MM.1S (cell line): Measurements from ENCODE around the gene PPP4R2.

Experiments used
- DNase-seq: peaks from one replicate; pipeline ENCODE4 v3.0.0-alpha.2; 2015
- H2AFZ ChIP-seq: fragments of 300-600 bp; sonication (generic); 2 replicates; pipeline ENCODE4 v1.6.0; 2016; ENCODE audit warnings: antibody characterized with exemption, low read length
- H3F3A ChIP-seq: fragments of 300-600 bp; sonication (generic); 2 replicates; pipeline ENCODE4 v1.6.1; 2016; ENCODE audit warnings: mild to moderate bottlenecking, antibody characterized with exemption, low read length, moderate library complexity, mixed read lengths; ENCODE audit not compliant: insufficient read depth
- H3K27ac ChIP-seq: fragments of 300-600 bp; sonication (generic); 2 replicates; pipeline ENCODE4 v1.5.1; 2016; ENCODE audit warnings: mild to moderate bottlenecking, low read length
- H3K27me3 ChIP-seq: fragments of 300-600 bp; sonication (generic); replicated peaks from 2 replicates; pipeline ENCODE4 v1.6.0; 2016; ENCODE audit warnings: low read length; ENCODE audit not compliant: insufficient read depth
- H3K36me3 ChIP-seq: fragments of 300-600 bp; sonication (generic); replicated peaks from 2 replicates; pipeline ENCODE4 v1.6.1; 2016; ENCODE audit warnings: mild to moderate bottlenecking, low read length, mixed read lengths; ENCODE audit not compliant: insufficient read depth
- H3K4me1 ChIP-seq: fragments of 300-600 bp; sonication (generic); 2 replicates; pipeline ENCODE4 v1.6.1; 2016; ENCODE audit warnings: low read length, mixed read lengths
- H3K4me2 ChIP-seq: fragments of 300-600 bp; sonication (generic); 2 replicates; pipeline ENCODE4 v1.6.0; 2016; ENCODE audit warnings: low read depth, low read length
- H3K4me3 ChIP-seq: fragments of 300-600 bp; sonication (generic); 2 replicates; pipeline ENCODE4 v1.5.1; 2016; ENCODE audit warnings: low read length, mixed read lengths
- H3K79me2 ChIP-seq: fragments of 300-600 bp; sonication (generic); 2 replicates; pipeline ENCODE4 v1.6.1; 2016; ENCODE audit warnings: mixed run types, low read length, mixed read lengths
- H3K9ac ChIP-seq: fragments of 300-600 bp; sonication (generic); 2 replicates; pipeline ENCODE4 v1.6.1; 2016; ENCODE audit warnings: low read length, mixed read lengths
- H3K9me2 ChIP-seq: fragments of 300-600 bp; sonication (generic); replicated peaks from 2 replicates; pipeline ENCODE4 v1.6.1; 2016; ENCODE audit warnings: mild to moderate bottlenecking, low read length, mixed read lengths; ENCODE audit not compliant: insufficient read depth
- H3K9me3 ChIP-seq: fragments of 300-600 bp; sonication (generic); replicated peaks from 2 replicates; pipeline ENCODE4 v1.6.1; 2016; ENCODE audit warnings: mild to moderate bottlenecking, low read length, mixed read lengths; ENCODE audit not compliant: insufficient read depth
- H4K20me1 ChIP-seq: fragments of 300-600 bp; sonication (generic); 2 replicates; pipeline ENCODE4 v1.6.1; 2016; ENCODE audit warnings: mild to moderate bottlenecking, low read length, moderate library complexity, mixed read lengths; ENCODE audit not compliant: insufficient read depth
- CTCF ChIP-seq: fragments of 300-600 bp; sonication (generic); IDR thresholded peaks from 2 replicates; pipeline ENCODE4 v1.5.1; 2016; ENCODE audit warnings: antibody characterized with exemption, low read length, mixed read lengths
- EZH2 ChIP-seq: fragments of 300-600 bp; sonication (generic); optimal IDR thresholded peaks from 2 replicates; pipeline ENCODE3; 2017; ENCODE audit warnings: low read depth, mild to moderate bottlenecking, antibody characterized with exemption, low read length, mixed read lengths
- EZH2phosphoT487 ChIP-seq: fragments of 300-600 bp; sonication (generic); IDR thresholded peaks from 2 replicates; pipeline ENCODE4 v1.6.1; 2018; ENCODE audit warnings: antibody characterized with exemption, low read length

The PPP4R2 gene

GRCh38 chr3:73045391-73045790, 48.8 kb downstream of the PPP4R2 start:
- Histone ChIP-seq H4K20me1 (peaks cover 51% of the 10 kb centered on the region), H3K27ac (no peak overlapping the region), H3F3A (no peaks in the 10 kb centered on the region), H3K79me2 (peaks cover 97% of the 10 kb centered on the region), H3K9me2 (no peaks in the 10 kb centered on the region), H3K9ac (no peak overlapping the region), H3K4me3 (no peak overlapping the region), H3K36me3 (no peaks in the 10 kb centered on the region; the same call in 1 of the 2 replicates), H3K4me2 (no peak overlapping the region), H3K9me3 (no peaks in the 10 kb centered on the region), H3K4me1 (peaks cover 14% of the 10 kb centered on the region), H2AFZ (no peak overlapping the region), H3K27me3 (no peaks in the 10 kb centered on the region)
- no peak for TF ChIP-seq EZH2
- DNase-seq, result no peak

DNA sequence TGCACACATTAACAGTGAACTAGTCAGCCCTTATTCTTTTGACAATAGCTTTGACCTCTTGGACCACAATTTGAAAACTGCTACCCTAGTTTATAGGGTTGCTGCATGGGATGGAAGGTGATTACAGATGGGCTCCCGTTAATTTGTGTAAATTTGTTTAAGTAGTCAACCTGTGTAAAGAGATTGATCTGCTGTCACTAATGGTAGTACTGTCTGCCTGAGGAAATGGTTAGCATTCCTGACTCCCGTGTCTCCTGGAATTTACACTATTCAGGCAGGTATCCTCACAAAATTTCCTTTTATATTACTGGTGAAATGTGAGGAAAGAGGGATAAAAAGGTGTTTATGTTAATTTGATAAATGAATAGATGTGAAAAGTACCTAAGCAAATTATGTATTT, 49.6 kb downstream of the PPP4R2 start:
- H3K27me3 ChIP-seq, result no peaks in the 10 kb centered on the region
- H3K27ac ChIP-seq, result no peak overlapping the region
- H3K79me2 ChIP-seq, result peaks cover 97% of the 10 kb centered on the region
- H3K4me2 ChIP-seq, result no peak overlapping the region
- no peak overlapping the region for H3K4me3 ChIP-seq
- no peak overlapping the region for H2AFZ ChIP-seq
- H3K36me3 ChIP-seq, result no peaks in the 10 kb centered on the region; the same call in 1 of the 2 replicates
- no peaks in the 10 kb centered on the region for H3K9me3 ChIP-seq
- no peaks in the 10 kb centered on the region for H3K9me2 ChIP-seq
- H3F3A ChIP-seq, result no peaks in the 10 kb centered on the region
- DNase-seq, result no peak
- no peak overlapping the region for H3K9ac ChIP-seq
- H3K4me1 ChIP-seq, result peaks cover 14% of the 10 kb centered on the region
- H4K20me1 ChIP-seq, result peaks cover 46% of the 10 kb centered on the region
- TF ChIP-seq EZH2 (no peak), CTCF (no peak)

DNA sequence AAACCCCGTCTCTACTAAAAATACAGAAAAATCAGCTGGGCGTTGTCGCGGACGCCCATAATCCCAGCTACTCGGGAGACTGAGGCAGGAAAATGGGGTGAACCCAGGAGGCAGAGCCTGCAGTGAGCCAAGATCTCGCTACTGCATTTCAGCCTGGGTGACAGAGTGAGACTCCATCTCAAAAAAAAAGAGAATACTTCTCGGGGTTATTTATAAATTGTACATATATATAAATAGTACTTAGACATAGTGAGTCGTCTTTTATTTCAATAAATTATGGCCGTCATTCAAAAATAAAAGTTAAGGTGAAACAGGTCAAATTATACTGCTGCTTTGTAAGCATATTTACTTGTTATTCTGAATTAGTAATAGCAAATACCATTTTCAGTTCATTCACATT, 52.7 kb downstream of the PPP4R2 start:
- H4K20me1 ChIP-seq, result peaks cover 23% of the 10 kb centered on the region
- no peaks in the 10 kb centered on the region for H3F3A ChIP-seq
- H3K4me2 ChIP-seq, result no peak overlapping the region
- 0 out of 2 replicates have a peak, but pooled peaks cover 4% of the 10 kb centered on the region for H3K4me1 ChIP-seq
- H3K9me3 ChIP-seq, result no peaks in the 10 kb centered on the region
- no peaks in the 10 kb centered on the region for H3K9me2 ChIP-seq
- H3K4me3 ChIP-seq, result no peak overlapping the region
- H3K27me3 ChIP-seq, result no peaks in the 10 kb centered on the region
- peaks cover 89% of the 10 kb centered on the region for H3K79me2 ChIP-seq
- TF ChIP-seq CTCF, result no peak
- no peak overlapping the region for H2AFZ ChIP-seq
- no peak overlapping the region for H3K9ac ChIP-seq
- no peak overlapping the region for H3K27ac ChIP-seq
- no peak for DNase-seq
- H3K36me3 ChIP-seq, result no peaks in the 10 kb centered on the region; the same call in 1 of the 2 replicates

GRCh38 chr3:73052857-73053256, 56.2 kb downstream of the PPP4R2 start:
- TF ChIP-seq EZH2phosphoT487, result no peak
- no peak for TF ChIP-seq CTCF
- no peak for TF ChIP-seq EZH2
- no peak for DNase-seq
- Histone ChIP-seq H3K9me3 (no peaks in the 10 kb centered on the region), H3K9ac (no peak overlapping the region), H4K20me1 (peaks cover 12% of the 10 kb centered on the region; the same call in 1 of the 2 replicates), H3K9me2 (no peaks in the 10 kb centered on the region), H3K27ac (no peak overlapping the region), H3K4me3 (no peak overlapping the region), H3K4me2 (no peak overlapping the region), H3K36me3 (no peaks in the 10 kb centered on the region), H3K27me3 (no peaks in the 10 kb centered on the region), H3F3A (peaks cover 4% of the 10 kb centered on the region; the same call in 1 of the 2 replicates), H3K79me2 (peaks cover 78% of the 10 kb centered on the region), H2AFZ (no peak overlapping the region), H3K4me1 (0 out of 2 replicates have a peak, but pooled peaks cover 3% of the 10 kb centered on the region)
